GM15510 (cell line): ENCODE data around the gene CRTC3.

Experiments
- POLR2A ChIP-seq: IDR thresholded peaks from 3 replicates; pipeline ENCODE4 v1.6.1; 2011; ENCODE audit warnings: borderline replicate concordance; ENCODE audit not compliant: insufficient read length; ENCODE audit errors: extremely low read depth

The CRTC3 gene, protein sequence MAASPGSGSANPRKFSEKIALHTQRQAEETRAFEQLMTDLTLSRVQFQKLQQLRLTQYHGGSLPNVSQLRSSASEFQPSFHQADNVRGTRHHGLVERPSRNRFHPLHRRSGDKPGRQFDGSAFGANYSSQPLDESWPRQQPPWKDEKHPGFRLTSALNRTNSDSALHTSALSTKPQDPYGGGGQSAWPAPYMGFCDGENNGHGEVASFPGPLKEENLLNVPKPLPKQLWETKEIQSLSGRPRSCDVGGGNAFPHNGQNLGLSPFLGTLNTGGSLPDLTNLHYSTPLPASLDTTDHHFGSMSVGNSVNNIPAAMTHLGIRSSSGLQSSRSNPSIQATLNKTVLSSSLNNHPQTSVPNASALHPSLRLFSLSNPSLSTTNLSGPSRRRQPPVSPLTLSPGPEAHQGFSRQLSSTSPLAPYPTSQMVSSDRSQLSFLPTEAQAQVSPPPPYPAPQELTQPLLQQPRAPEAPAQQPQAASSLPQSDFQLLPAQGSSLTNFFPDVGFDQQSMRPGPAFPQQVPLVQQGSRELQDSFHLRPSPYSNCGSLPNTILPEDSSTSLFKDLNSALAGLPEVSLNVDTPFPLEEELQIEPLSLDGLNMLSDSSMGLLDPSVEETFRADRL

GRCh38 chr15:90529371-90530249 is at the start of gene CRTC3:
Gene CRTC3, plus strand, starts transcription at chr15:90529923. Its CDS starts 149 bp downstream, at chr15:90530072.
- peak; percentile 74 for TF ChIP-seq POLR2A

GRCh38 chr15:90481023-90481422 is 48.7 kb upstream of the CRTC3 start:
- TF ChIP-seq POLR2A: no peak

GRCh38 chr15:90482124-90483011 is 47.4 kb upstream of the CRTC3 start:
- TF ChIP-seq POLR2A: no peak

GRCh38 chr15:90483012-90483307 is 46.8 kb upstream of the CRTC3 start:
- TF ChIP-seq POLR2A: no peak

DNA sequence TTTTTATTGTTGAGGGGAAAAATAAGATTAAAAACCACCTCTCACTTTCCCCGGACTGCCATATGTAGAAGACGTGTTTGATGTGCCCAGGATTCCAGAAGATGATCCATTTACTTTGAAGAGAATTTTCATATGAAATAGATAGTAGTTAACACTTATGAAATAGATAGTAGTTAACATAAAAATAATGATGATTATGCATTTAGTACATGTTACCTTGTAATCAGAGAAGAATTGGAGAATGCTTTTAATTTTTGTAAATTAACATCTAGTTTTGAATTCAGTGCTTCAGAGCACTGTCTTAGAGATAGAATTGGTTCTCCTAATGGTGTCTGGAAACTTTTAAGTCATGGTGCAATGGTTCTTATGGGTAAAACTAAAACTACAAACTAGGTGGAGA is 46.1 kb upstream of the CRTC3 start:
- no peak for TF ChIP-seq POLR2A

- no peak for TF ChIP-seq POLR2A
These were observed 42.5 kb upstream of the CRTC3 start for GRCh38 chr15:90487186-90487585.

DNA sequence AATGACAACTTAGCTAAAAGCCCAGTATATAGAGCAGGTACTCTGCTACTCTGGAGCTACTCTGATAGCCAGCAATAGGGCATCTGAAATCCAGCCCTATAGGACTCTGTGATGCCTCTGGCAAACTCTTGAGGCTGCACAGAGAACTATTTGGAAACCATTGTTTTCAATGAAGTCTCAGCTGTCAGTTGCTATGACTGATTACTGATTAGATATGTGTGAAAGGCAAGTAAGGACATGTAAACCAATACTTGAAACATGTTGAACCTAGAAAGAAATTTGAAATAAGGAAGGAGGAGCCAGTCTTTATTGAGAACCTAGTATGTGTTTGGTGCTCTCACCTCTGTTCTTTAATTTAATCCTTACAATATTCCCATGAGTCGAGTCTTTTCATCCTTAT is 40.2 kb upstream of the CRTC3 start:
- TF ChIP-seq POLR2A: no peak

DNA sequence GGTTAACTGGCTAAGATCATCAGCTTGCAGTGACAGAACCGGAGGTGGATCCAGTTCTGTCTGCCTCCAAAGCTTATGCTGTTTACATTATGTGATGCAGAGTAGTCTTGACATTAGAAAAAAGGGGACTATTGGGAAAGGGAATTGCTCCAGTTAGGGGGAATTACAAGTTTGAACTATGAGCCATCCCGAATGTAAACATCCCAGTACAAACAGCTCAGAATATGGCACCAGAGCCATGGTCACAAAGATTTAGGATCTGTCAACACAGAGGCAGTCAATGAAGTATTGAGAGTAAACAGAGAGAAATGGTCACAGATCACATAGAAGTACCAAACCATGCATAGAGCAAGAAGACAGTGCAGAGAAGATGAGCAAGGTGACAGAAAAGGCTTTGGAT is 39.8 kb upstream of the CRTC3 start:
- TF ChIP-seq POLR2A: no peak

- TF ChIP-seq POLR2A: no peak
These were observed 36.1 kb upstream of the CRTC3 start for GRCh38 chr15:90493647-90494046.

DNA sequence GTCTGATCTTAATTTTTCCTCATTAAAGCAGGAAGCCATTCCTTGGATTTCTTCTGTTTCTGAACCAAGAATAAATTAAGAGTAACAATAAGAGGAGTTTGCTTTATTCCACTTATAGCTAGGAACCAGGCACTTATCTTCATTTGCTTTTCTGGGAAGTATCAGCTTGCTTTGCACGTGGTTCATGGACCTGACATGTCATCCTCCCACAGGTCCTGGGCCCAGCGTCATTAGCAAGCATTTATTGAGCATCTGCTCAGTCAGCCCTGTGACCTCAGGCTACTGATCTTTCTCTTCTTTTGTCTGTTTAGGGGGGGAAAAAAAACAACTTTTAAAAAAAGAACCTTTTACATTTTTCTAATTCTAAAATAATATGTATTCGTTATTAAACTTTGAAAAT is 34.7 kb upstream of the CRTC3 start:
- TF ChIP-seq POLR2A: no peak

GRCh38 chr15:90496791-90497190 is 32.9 kb upstream of the CRTC3 start:
- no peak for TF ChIP-seq POLR2A

DNA sequence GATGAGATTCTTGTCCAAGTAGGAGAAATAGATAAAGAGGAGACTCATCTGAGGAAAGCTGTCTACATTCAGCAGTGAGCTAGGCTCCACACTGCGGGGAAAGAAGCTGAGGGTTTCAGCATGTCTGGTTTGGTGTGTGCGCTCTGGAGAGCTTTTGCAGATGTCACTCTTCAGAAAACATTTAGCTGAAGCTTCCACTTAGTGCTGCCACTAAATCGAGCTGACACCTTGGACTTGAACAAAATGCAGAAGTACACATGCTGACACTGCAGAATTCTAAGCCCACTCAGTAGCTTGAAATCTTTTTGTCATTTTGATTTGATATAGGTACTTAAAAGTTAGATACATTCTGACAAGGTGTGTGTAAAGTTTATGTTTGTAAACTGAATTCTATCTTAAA is 32.3 kb upstream of the CRTC3 start:
- TF ChIP-seq POLR2A: no peak

GRCh38 chr15:90497912-90498311 is 31.8 kb upstream of the CRTC3 start:
- no peak for TF ChIP-seq POLR2A

DNA sequence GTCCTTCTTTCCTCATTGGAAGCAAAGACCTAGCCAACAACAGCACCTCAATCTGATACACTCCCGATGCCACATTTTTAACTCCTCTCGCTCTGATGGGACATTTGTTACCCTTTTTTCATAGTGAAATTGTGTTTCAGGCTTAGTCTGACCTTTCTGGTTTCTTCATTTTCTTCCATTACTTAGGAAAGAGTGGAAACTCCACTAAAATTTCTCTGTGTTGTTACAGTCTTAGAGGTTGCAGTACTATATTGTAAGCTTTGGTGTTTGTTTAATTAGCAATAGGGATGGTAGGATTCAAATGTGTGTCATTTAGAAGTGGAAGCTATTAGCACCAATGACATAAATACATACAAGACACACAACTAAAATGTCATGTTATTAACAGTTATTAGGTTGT is 29.6 kb upstream of the CRTC3 start:
- TF ChIP-seq POLR2A: no peak

GRCh38 chr15:90501898-90502297 is 27.8 kb upstream of the CRTC3 start:
- TF ChIP-seq POLR2A: no peak

DNA sequence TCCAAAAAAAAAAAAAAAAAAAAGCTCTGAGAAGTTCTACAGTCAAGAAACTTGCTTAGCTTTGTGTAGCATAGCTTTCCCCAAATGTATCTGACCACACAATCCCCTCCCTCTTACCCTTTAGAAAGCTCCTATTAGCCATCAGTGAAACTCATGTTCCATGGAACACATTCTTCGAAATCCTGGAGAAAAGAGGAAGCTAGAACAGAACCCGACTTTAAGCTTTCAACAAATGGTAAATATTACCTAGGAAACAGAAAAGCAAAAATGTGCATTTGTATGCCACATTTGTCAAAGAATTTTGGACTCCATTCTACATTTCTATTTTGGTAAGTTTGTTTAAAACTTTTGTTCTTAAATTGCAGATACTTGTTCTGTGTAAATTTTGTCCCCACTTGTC is 17.4 kb upstream of the CRTC3 start:
- TF ChIP-seq POLR2A: no peak

- TF ChIP-seq POLR2A: no peak
These were observed 16.7 kb upstream of the CRTC3 start for GRCh38 chr15:90512981-90513380.
